ENCODE measurements around the gene SIGLEC7.

GRCh38 chr19:51119101-51119500 is 23.0 kb upstream of the SIGLEC7 start:
- TF ChIP-seq POLR2A (IDR thresholded peaks at IDR 0.05) (no peak), CTCF (IDR thresholded peaks at IDR 0.05) (no peak)

All from lower leg skin (tissue), 3 donors.